Activated T-cell treated with anti-CD3 and anti-CD28 coated beads for 48 hours (primary cell): ENCODE data around the gene ADAMTS2.
"Not testable (repeated sequence)": the region's sequence is repeated elsewhere in the genome, so short reads cannot be mapped to it uniquely, and the experiment has no call there.

ENCODE experiments used
- DNase-seq: peaks from one replicate; pipeline ENCODE4 v3.0.0-alpha.2; 2020; ENCODE audit warnings: low read depth

The ADAMTS2 gene

DNA sequence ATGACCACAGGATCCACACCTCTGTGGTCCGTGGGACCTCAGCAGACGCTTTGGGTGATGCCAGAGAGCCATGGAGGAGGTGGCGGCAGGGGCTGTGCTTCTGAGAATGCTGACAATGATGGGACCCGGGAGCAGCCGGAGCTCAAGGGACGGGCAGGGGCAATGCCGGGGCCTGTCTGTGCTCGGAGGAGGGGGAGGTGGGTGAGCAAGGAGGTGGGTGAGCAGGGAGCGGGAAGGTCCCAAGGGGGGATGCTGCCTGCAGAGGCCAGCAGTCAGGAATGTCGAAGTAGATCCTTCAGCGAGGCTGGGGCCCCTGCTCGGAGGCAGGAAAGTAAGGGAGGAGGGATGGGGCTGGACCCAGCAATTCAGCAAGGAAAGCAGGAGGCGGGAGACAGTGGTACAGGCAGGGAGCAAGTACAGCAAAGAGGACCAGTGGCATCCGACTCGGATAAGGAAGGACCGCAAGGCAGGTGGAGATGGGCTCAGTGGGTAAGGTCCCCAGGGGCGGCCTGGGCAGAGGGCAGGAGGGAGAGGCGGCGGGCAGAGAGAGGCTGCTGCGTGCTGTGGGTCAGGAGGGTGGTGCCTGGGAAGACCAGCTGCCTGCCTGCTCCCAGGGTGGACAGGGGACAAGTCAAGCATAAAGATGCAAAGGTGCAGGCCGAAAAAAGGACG, 49.0 kb downstream of the ADAMTS2 start:
- no peak for DNase-seq

DNA sequence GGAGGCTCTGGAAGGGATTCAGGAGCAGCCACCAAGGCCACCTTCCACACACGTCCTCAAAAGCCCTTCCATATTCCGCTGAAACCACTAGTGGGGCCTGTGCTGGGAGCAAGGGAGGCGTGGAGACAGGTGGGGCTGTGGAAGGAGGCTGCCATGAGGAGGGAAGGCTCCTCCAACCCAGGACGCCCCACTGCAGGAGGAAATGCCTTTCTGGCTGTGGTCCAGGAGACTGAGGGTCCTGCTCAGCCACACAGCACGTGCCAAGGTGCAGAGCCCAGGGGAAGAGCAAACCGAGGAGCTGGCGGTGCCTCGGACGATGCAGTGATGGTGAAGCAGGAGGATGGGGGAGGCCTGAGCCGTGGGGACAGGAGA, 49.5 kb downstream of the ADAMTS2 start:
- DNase-seq: no peak

DNA sequence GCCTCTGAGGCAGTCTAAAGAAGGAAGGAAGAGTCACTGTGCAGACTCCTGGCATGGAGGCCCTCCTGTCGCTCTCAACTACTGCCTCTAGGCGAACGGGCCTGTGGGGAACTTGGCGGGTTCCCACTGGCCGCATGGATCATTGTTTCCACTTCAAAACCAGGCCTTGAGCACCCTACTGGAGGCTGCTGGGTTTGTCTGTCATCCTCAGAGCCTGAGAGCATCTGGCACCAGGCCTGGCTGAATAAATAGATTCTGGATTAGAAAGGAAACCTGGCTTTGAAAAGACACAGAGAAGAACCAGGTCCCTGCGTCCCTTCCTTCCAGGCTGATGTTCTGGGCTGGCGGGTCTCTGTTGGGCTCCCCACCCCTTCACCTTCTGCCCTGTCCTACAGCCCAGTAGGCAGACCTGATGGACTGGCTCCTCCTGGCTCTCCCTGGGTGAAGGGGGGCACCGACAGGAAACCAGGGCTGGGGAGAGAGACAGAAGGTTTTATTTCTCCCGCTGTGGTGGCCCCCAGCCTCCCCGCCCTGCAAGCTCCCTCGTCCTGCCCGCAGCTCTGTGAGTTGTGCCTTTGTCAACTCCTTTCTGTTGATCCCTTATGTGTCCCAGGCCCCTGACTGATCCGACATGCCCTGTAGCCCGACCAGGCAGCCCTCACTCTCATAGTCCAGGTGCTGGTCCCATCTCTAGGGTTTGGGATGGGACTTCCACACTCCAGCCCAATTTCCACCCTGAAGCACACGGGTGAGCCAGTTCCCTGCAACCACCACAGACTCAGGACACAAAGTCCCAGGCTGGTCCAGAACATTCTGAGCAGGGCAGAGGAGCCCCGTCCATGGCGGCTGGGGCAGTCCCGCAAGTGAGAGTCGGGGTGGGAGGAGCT, 50.1 kb downstream of the ADAMTS2 start:
- DNase-seq: no peak

DNA sequence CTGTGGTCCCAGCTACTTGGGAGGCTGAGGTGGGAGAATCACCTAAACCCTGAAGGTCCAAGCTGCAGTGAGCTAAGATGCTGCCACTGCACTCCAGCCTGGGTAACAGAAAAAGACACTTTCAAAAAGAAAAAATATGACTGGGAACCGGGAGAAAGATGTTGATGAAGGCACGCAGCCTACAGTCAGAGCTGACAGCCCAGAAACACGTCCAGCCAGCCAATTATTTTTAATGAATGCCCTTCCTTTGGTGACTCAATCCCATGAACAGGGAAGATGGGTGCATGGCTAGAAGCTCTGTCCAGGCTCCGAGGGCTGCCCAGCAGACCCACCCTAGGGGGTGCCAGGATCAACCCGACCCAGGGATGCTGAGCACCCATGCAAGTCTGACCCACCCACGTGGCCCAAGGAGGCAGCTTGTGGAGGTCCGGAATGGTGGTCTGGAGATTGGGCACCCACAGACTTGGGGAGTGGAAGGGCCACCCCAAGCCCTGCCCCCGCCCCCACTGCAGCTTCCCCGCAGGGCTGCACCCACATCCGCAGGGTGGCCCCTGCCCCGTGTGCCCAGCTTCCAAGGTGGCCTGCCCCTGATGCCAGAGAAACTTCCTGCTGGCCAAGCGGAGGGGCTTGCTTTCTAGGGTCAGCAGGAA, 51.0 kb downstream of the ADAMTS2 start:
- no peak for DNase-seq

GRCh38 chr5:179292681-179293635, 52.3 kb downstream of the ADAMTS2 start:
- DNase-seq: no peak

DNA sequence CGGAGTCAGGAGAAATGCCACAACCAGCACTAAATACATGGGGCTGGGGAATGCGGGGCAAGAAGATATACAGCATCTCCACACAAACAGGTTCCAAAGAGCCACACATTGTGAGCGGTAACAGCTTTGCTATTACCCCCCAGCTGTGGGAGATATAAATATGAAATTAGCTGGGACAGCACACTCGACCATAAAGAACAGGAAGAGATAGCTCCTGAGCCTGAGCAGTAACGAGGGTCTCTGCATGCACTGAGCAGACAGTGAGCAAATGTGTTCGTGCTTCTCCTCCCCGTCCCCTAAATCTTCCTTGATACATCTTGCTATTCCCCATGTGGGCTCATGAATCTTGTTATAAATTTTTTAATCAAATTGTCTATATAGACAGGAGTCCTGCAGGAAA, 53.1 kb downstream of the ADAMTS2 start:
- no peak for DNase-seq

DNA sequence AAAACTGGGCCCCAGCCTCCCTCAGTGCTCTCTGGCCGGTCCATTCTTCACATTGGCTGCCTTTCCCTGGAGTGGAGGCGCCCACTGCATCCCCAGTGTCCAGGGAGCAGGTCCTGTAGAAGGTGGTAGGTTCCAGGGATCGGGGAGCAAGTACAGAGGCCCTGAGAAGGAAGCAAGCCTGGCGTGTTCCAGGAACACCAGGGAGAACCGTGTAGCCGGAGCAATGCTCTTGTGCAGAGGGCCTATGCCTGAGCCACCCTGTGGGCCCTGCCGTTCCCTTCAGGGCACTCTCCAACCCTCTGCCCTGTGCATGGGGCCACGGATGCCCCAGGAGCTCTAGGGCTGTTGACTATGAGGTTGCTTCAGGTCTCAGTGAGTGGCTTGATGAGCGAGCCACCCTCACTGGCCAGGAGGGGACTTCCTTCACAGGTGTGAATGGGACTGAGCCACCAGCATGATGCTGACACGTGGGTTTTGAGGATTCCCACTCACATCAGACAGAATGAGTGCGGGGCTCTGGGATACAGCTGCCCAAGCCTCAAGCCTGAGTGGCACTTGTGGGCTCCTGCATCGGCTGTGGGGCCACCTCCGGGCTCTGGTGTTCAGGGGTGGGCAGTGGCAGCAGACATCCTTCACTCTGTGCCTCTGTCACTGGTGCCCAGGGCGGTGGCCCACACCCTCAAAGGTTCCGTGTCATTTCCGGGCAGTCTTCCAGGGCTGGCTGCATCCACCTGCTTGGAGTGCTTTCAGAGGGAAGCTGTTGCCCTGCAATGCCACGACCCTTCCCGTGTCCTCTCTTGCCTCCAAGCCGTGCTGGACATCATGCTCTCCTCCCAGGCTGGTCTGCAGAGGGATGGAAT, 54.4 kb downstream of the ADAMTS2 start:
- no peak for DNase-seq

- no peak for DNase-seq
Measured at GRCh38 chr5:179289756-179290385, 55.4 kb downstream of the ADAMTS2 start.

- DNase-seq: no peak
Measured at GRCh38 chr5:179288809-179289185, 56.5 kb downstream of the ADAMTS2 start.

DNA sequence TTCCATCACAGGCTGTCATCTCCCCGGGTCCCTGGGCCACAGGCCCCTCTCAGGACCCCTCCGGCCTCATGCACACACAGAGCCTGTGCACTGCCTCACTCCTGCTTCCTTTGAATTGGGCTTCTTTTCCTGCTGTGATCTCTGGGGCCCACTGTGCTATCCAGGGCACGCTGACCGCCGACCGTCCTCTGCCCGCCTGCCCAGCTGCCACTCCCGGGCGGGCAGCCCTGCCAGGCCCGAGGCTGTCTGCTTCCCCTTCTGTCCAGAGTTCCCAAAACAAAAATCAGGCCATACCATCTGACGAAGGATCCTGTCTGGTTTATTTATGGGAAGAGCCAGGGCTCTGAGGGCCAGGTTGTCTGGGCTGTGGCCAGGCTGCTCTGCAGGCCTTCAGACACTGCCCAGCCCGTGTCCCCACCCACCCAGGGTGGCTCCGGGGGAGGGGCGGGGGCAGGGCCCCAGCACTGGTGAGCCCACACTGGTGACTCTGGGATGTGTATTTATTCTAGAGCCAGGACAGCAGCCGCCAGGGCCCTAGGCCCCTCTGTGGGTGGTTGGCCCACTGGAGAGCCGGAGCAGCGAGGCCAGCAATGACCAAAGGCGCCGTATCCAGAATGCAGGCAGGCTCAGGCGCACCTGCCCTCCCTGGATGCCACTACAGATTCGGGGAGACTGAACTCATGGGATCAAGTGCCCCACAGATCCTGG, 57.0 kb downstream of the ADAMTS2 start:
- no peak for DNase-seq

DNA sequence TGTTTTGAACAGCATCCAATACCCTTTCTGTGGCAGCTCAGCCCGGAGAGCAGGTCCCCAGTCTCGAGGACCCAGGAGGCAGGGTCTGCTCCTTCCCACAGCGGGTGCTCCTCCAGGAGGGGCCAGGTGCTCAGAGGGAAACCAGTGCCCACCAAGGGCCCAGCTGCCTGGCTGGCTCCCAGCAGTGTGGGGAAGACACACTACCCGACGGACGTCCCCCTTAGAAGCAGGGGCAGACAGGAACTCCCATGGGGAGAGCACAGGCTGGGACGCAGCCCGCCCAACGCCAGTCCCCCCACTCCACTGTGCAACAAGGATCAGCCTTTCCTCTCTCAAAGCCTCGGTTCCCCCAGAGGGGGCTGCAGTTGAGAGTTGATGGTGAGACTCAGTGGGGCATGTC, 57.6 kb downstream of the ADAMTS2 start:
- no peak for DNase-seq

DNA sequence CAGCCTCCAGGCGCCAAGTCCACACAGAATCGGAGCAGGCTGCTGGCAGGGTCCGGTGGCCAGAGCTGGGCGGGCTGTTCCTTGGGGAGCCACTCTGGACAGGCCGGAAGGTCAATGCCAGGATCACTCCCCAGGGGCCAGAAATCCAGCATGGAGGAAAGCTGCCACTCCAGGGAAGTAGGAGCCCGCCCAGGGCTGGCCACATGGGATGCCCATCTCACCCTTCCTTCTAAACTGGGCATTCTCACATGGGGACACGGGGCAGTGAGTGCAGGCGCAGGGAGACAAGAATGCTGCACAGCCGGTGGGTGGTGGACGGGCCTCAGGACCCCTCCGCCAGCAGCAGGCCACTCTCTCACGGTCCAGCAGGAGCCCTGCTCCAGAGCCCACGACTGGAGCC, 58.2 kb downstream of the ADAMTS2 start:
- DNase-seq: no peak

DNA sequence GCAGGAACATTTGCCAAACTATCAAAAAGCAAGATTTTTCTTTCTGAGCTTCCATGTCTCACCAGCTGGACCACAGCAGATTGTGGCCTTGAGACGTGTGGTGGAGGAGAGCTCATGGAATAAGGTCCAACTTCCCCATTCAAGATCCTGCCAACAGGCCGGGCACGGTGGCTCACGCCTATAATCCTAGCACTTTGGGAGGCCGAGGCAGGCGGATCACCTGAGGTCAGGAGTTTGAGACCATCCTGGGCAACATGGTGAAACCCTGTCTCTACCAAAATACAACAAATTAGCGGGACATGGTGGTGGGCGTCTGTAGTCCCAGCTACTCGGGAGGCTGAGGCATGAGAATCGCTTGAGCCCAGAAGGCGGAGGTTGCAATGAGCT, 59.5 kb downstream of the ADAMTS2 start:
- not testable (repeated sequence) for DNase-seq

GRCh38 chr5:179284751-179285631, 60.3 kb downstream of the ADAMTS2 start:
- DNase-seq: no peak

DNA sequence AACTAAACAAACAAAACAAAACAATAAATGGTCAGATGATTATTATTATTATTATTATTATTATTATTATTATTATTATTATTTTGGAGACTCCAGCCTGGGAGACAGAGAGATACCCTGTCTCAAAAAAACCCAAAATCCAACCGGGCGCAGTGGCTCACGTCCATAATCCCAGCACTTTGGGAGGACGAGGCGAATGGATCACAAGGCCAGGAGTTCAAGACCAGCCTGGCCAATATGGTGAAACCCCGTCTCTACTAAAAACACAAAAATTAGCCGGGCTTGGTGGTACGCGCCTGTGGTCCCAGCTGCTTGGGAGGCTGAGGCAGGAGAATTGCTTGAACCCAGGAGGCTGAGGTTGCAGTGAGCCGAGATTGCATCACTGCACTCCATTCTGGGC, 61.4 kb downstream of the ADAMTS2 start:
- not testable (repeated sequence) for DNase-seq

- no peak for DNase-seq
Measured at GRCh38 chr5:179281694-179282093, 63.6 kb downstream of the ADAMTS2 start.

DNA sequence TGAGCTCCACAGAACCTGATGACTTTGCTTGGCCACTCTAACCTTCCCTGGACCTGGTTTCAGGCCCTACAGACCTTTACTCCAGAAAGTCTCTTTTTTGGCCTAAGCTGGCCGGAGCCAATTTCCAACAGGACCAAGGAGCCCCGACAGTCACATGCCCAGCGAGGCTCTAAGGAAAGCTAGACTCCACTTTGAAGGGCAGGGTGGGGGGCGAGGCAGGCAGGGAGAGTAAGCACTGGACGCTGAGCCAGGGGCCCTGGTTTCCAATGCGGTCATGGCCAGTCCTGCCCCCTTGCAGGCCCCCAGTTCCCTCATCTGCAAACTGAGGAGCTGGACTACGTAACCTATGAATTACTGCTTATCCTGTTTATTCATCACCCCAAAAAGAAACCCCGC, 65.2 kb downstream of the ADAMTS2 start:
- DNase-seq: no peak

DNA sequence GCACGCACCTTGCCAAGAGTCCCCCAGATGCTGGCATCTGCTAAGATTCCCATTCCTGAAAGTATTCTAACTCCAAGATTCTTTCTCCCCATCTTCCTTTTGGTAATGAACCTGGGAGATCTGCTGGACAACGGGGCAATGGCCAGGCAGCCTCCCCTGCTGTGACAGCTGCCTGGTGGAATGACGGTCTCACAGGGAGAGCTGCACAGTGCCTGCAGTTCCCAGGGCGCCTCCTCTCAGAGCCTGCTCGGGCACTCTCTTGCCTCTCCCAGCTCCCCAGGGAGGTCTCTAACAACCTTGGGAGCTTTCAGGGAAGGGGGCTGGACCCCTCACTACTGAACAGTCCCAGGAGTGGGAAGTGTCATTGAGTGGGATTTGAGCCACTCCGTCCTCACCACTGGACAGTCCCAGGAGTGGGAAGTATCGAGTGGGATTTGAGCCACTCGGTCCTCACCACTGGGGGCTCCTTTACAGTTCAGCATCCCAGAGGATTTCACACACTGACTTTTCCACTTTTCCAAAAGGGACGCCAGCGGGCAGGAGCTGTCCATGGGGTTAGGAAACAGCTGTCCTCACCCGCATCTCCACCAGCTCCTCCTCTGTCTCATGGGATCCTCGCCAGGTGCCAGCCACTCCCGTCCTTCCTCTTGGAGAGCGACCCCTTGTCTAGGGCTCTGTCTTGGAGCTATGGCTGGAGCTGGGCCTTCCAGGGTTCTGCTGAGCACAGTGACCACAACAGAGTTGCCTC, 65.7 kb downstream of the ADAMTS2 start:
- no peak for DNase-seq
